GM12891 (cell line): ENCODE data around the gene FOXI3.

Experiments used
- POLR2A ChIP-seq: IDR thresholded peaks from 2 replicates; pipeline ENCODE4 v1.6.1; 2011; ENCODE audit warnings: low read depth, low read length, control low read depth
- POLR2AphosphoS5 ChIP-seq: IDR thresholded peaks from 2 replicates; pipeline ENCODE4 v1.6.1; 2011; ENCODE audit warnings: low read depth, low read length, control low read depth

- no peak for TF ChIP-seq POLR2A
- no peak for TF ChIP-seq POLR2AphosphoS5
Measured at GRCh38 chr2:88423733-88424132, 28.8 kb downstream of the FOXI3 start.
